Thymus (tissue), 11 donors: ENCODE data around the gene IFT74. TPM values are rescaled to one million over a fixed set of nuclear protein-coding genes. Genes with fewer than 3 reads are reported as not detected.
A peak's percentile ranks its signal among the peaks of the same experiment; 100 is the strongest.

Source experiments
- DNase-seq, 9 donors: peaks; one replicate each; pipeline ENCODE4 v3.0.0-alpha.2; 2013; ENCODE audit warnings: low spot score in 9 of 9, low read depth in 6 of 9, missing footprints in 1 of 9
- H3K27ac ChIP-seq, 2 donors: one replicate each; pipeline ENCODE4 v1.5.1; 2013; ENCODE audit warnings: control low read depth in 1 of 2, low read depth in 1 of 2, low read length in 1 of 2, mild to moderate bottlenecking in 1 of 2, moderate library complexity in 1 of 2
- H3K27me3 ChIP-seq, 2 donors: one replicate each; pipeline ENCODE4 v1.5.1; 2013; ENCODE audit warnings: low read length in 1 of 2; ENCODE audit not compliant: control insufficient read depth in 2 of 2, insufficient read depth in 1 of 2
- H3K36me3 ChIP-seq, 2 donors: one replicate each; pipeline ENCODE4 v1.5.1; 2013; ENCODE audit warnings: low read length in 1 of 2, mild to moderate bottlenecking in 1 of 2, moderate library complexity in 1 of 2; ENCODE audit not compliant: control insufficient read depth in 2 of 2, insufficient read depth in 2 of 2
- H3K4me1 ChIP-seq, 2 donors: one replicate each; pipeline ENCODE4 v1.5.1; 2013; ENCODE audit warnings: low read length in 2 of 2; ENCODE audit not compliant: control insufficient read depth in 2 of 2, insufficient read depth in 2 of 2
- H3K4me3 ChIP-seq, 2 donors: one replicate each; pipeline ENCODE4 v1.5.1; 2013; ENCODE audit warnings: low read length in 2 of 2, control low read depth in 1 of 2, mild to moderate bottlenecking in 1 of 2
- H3K9me3 ChIP-seq, 2 donors: one replicate each; pipeline ENCODE4 v1.5.1; 2013; ENCODE audit warnings: low read length in 1 of 2, mild to moderate bottlenecking in 1 of 2; ENCODE audit not compliant: control insufficient read depth in 2 of 2, insufficient read depth in 1 of 2
- WGBS: extraction: QIAGEN DNeasy Blood & Tissue Kit; methylation state at CpG from one replicate; pipeline ENCODE4 v1.1.7; 2013; 5-methylcytosine and 5-hydroxymethylcytosine counted together
- polyA plus RNA-seq: library from polyadenylated mRNA; stranded (reverse); fragments of 200-250 nt; gene quantifications from one replicate; pipeline ENCODE4 v1.2.3, GENCODE V29; 2013
- total RNA-seq: library from RNA; stranded (reverse); fragments of 120-200 nt; gene quantifications from one replicate; pipeline ENCODE4 v1.2.4, GENCODE V29; 2013
- donor health status: healthy.

The IFT74 gene
- total and polyA plus RNA-seq, 2 donors = 16.3 to 16.9 TPM

DNA sequence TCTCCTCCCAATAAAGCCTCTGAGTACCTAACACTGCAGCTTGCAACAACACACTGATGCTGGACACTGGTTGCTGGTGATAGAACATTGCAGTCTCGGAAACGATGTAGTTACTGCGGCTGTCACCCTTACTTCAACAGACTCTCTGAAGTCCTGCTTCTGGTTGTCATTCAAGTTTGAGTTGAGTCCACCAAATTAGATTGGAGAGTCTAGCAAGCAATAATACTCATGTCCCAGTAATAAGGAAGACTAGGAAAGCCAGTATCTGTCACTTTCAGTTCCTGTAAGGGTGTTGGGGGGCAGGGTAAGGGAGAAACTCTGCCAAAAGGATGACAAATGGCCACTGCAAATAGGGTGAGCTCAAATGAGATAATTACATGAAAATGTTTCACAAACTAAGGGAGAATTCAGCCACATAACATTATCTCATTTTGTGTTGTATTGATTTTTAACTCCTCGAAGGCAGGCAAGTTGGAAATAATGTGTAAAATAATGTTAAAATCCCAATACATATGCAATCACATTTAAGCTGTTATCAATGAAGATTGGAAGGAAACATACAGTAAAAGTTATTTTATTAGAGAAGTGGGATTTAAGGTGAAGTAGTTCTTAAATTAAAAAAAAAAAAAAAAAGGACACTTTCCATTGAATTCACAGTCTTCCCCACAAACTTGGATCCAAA is 849 bp upstream of the IFT74 start:
- Histone ChIP-seq H3K27me3 (no peaks in the 10 kb centered on the region), H3K27ac (peak overlapping the region; percentile 43 to 67), H3K36me3 (no peaks in the 10 kb centered on the region), H3K4me3 (peak overlapping the region; percentile 57 to 84), H3K4me1 (peaks cover 8 to 9% of the 10 kb centered on the region in 2 donors), H3K9me3 (no peaks in the 10 kb centered on the region)
- WGBS = 51% methylated on average over 4 of the region's 4 CpGs
- DNase-seq = peak in 1 of 9 donors; percentile 34

DNA sequence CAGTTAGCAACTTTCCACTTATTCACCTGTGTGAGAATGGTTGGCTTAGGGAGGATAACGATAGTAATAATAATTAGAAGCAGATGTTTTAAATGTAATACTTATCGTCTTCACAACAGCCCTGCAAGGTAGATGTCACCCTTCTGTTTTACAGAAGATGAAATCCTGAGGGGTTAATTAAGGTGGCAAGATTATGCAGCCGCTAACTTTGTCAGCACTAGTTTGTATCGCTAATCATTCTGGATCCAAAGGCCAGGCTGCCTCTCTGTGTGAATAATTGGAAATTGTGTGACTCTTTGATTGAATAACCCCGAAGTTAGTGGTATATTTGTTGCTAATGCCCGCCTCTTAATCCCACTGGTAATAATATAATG is 635 bp downstream of the IFT74 start:
- Histone ChIP-seq H3K4me3 (peak overlapping the region; percentile 57 to 84), H3K9me3 (no peaks in the 10 kb centered on the region), H3K36me3 (no peaks in the 10 kb centered on the region), H3K27me3 (no peaks in the 10 kb centered on the region), H3K27ac (peak overlapping the region; percentile 67 to 91), H3K4me1 (peaks cover 8 to 9% of the 10 kb centered on the region in 2 donors)
- WGBS = 52% methylated on average over 6 of the region's 6 CpGs
- DNase-seq = no peak

DNA sequence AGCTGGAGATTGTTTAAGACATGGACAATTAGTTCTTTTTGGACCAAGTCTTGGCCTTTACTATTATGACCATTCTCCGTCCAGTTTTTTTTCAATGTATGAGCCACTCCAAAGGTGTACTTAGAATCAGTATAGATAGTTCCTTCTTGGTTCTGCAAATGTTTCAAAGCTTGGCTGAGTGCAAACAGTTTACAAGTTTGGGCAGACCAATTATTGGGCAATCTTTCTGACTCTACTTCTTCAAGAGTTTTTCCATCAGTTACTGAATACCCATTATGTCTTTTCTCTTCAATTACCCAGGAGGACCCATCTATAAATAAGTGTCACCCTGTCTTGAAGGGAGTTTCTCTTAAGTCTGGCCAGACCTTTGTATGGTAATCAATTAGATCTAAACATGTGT is 15.5 kb downstream of the IFT74 start:
- 98% methylated on average over 1 of the region's 1 CpG for WGBS
- Histone ChIP-seq H3K9me3 (no peaks in the 10 kb centered on the region), H3K4me1 (no peaks in the 10 kb centered on the region), H3K36me3 (no peaks in the 10 kb centered on the region), H3K4me3 (no peak overlapping the region), H3K27me3 (no peaks in the 10 kb centered on the region), H3K27ac (no peak overlapping the region)
- DNase-seq = no peak

GRCh38 chr9:26973989-26974388 is 17.8 kb downstream of the IFT74 start:
- Histone ChIP-seq H3K27me3 (no peaks in the 10 kb centered on the region), H3K27ac (no peak overlapping the region), H3K4me3 (no peak overlapping the region), H3K4me1 (no peaks in the 10 kb centered on the region), H3K36me3 (no peaks in the 10 kb centered on the region), H3K9me3 (no peaks in the 10 kb centered on the region)
- no peak for DNase-seq
- 98% methylated on average over 5 of the region's 5 CpGs for WGBS

- no peaks in the 10 kb centered on the region for H3K36me3 ChIP-seq
- H3K4me1 ChIP-seq = no peaks in the 10 kb centered on the region
- WGBS = 98% methylated on average over 4 of the region's 4 CpGs
- DNase-seq = no peak
- no peaks in the 10 kb centered on the region for H3K27me3 ChIP-seq
- no peaks in the 10 kb centered on the region for H3K9me3 ChIP-seq
- no peak overlapping the region for H3K27ac ChIP-seq
- H3K4me3 ChIP-seq = no peak overlapping the region
Measured at GRCh38 chr9:26974927-26975326, 18.7 kb downstream of the IFT74 start.

DNA sequence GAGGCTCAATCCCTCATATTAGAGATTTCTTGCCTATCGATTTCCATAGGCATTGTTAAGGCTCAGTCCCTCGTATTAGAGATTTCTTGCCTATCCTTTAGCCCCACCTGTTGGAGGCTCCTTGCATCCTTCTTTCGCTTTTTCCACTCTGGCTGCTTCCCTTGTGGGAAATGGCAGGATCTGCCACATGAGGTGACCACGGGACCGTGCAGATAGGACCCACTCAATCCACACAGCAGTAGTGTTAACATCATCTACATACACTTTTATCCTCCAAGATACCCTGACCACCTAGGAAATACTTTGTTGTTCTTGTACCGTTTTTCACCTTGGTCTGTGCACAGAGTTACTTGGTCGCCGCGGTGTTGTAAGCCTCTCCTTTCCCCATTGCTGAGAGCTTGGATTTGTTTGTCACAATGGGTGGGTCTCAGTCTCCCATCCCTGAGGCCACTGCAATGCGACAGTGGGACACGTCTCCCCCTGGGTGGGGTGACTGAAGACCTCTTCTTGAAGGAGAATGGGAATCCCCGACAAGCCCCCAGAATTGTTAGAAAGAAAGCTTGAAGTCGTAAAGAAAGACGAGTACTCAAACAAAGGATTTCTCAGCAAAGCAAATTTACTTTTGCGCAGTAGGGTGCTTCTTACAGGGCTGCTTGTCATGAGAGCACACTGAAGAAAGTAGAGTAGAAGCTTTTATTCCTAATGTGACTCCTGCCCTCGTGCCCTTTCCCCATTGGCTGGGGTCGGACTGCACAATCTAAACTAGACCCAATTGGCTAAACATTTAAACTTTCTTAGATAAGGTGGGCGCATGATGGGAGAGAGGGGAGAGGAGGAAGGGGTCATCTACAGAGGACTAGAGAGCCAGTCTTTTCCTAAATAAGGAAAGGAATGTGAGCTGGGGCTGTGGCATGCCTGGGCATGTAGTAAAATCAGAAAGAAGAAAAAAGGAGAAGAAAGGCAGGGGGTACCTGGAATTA is 19.8 kb downstream of the IFT74 start:
- peaks cover 0 to 4% of the 10 kb centered on the region in 2 donors for H3K36me3 ChIP-seq
- 97% methylated on average over 18 of the region's 18 CpGs for WGBS
- no peaks in the 10 kb centered on the region for H3K9me3 ChIP-seq
- peak in 2 of 9 donors; percentile 11 to 22 for DNase-seq
- H3K4me1 ChIP-seq = no peaks in the 10 kb centered on the region
- H3K4me3 ChIP-seq = no peak overlapping the region
- no peak overlapping the region for H3K27ac ChIP-seq
- H3K27me3 ChIP-seq = no peaks in the 10 kb centered on the region

DNA sequence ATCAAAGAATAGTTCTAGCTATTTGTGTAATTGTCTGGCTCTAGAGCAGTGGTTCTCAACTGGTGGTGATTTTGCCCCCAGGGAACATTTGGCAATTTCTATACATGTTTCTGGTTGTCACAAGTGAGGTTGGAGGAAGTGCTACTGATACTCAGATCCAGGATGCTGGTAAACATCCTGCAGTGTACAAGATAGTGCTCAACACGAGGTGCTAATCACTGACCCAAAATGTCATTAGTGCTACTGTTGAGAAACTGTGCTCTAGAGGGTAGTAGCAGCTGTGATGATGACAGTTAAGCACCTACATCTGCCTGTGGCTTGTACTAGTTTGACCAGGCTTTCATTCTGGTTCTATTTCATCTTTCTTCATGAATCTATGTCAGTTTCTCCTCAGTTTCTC is 27.1 kb downstream of the IFT74 start:
- no peaks in the 10 kb centered on the region for H3K9me3 ChIP-seq
- peaks cover 9 to 14% of the 10 kb centered on the region in 2 donors for H3K36me3 ChIP-seq
- DNase-seq = no peak
- no peak overlapping the region for H3K27ac ChIP-seq
- no peak overlapping the region for H3K4me3 ChIP-seq
- 85% methylated on average over 1 of the region's 1 CpG for WGBS
- no peaks in the 10 kb centered on the region for H3K4me1 ChIP-seq
- no peaks in the 10 kb centered on the region for H3K27me3 ChIP-seq

GRCh38 chr9:26995810-26996209 is 39.6 kb downstream of the IFT74 start:
- no peak for DNase-seq
- Histone ChIP-seq H3K9me3 (no peaks in the 10 kb centered on the region), H3K27me3 (no peaks in the 10 kb centered on the region), H3K4me1 (no peaks in the 10 kb centered on the region), H3K36me3 (peaks cover 0 to 3% of the 10 kb centered on the region in 2 donors), H3K4me3 (no peak overlapping the region), H3K27ac (no peak overlapping the region)
- WGBS = 95% methylated on average over 2 of the region's 2 CpGs

DNA sequence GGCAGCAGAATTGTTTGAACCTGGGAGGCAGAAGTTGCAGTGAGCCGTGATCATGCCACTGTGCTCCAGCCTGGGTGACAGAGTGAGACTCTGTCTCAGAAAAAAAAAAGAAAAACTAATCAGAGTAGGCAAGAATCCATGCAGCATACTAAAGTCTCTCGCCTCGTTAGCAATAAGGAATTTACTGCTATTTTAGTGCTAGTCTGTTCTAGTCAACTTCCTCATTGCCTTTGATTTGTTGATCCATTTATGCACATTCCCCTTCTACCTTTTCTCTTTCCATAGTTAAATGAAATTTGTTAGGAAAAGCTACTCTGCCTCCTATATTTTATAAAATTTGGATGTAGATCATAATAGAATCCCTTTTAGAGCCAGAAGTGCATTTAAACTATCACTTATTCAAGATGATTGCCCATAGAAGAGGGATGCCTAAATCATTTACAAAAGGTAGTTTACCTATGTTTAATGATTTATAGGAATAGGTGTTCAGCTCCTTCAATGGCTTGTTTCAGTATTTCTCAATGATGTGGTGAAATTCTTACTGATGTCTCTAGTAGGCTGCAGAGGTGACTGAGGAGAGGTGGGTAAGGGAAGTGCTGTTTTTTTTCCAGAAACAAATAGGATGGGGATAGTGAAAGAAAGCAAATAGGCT is 47.3 kb downstream of the IFT74 start:
- DNase-seq = no peak
- no peak overlapping the region for H3K4me3 ChIP-seq
- H3K4me1 ChIP-seq = no peaks in the 10 kb centered on the region
- WGBS = 94% methylated on average over 3 of the region's 3 CpGs
- no peak overlapping the region for H3K27ac ChIP-seq
- no peaks in the 10 kb centered on the region for H3K27me3 ChIP-seq
- H3K9me3 ChIP-seq = no peaks in the 10 kb centered on the region
- H3K36me3 ChIP-seq = no peaks in the 10 kb centered on the region
